PC-9 (cell line): ENCODE data around the gene TAF7. TPM values are rescaled to one million over a fixed set of nuclear protein-coding genes. Genes with fewer than 3 reads are reported as not detected.

Experiments
- BruUV-seq: library from RNA; stranded (reverse); fragments of 400-500 nt; replicated peaks from 2 replicates; lab custom pipeline; 2021; lab: Mats Ljungman, UMichigan
- CTCF ChIA-PET: fragments of 300-600 bp; sonication (Branson Sonifier 250); formaldehyde crosslinking; loops from one replicate; lab custom pipeline; 2022; ENCODE audit warnings: antibody characterized with exemption; lab: Charles Lee
- POLR2A ChIA-PET: fragments of 300-600 bp; sonication (Branson Sonifier 250); formaldehyde crosslinking; loops from one replicate; lab custom pipeline; 2022; ENCODE audit warnings: antibody characterized with exemption; ENCODE audit not compliant: unreplicated experiment; lab: Charles Lee
- DNase-seq, 2 experiments: peaks; one replicate each; pipeline versions ENCODE4 v3.0.0 to v3.0.0-alpha.2; 2015 to 2022; ENCODE audit warnings: mixed read lengths in 1 of 2
- H2AFZ ChIP-seq: fragments of 200-600 bp; sonication (generic); 2 replicates; pipeline ENCODE4 v1.8.1; 2017; ENCODE audit warnings: antibody characterized with exemption
- H3F3A ChIP-seq: fragments of 200-600 bp; sonication (generic); 2 replicates; pipeline ENCODE4 v1.8.1; 2017; ENCODE audit warnings: antibody characterized with exemption, mild to moderate bottlenecking, low read depth; ENCODE audit not compliant: insufficient read depth
- H3K27ac ChIP-seq: fragments of 200-600 bp; sonication (generic); 2 replicates; pipeline ENCODE4 v1.6.1; 2016; ENCODE audit warnings: mixed run types
- H3K27me3 ChIP-seq: fragments of 200-600 bp; sonication (generic); 2 replicates; pipeline ENCODE4 v1.6.1; 2016; ENCODE audit warnings: low read depth, mixed run types; ENCODE audit not compliant: insufficient read depth
- H3K36me3 ChIP-seq: fragments of 200-600 bp; sonication (generic); 2 replicates; pipeline ENCODE4 v1.6.1; 2016; ENCODE audit warnings: low read depth, mixed run types
- H3K4me1 ChIP-seq: fragments of 200-600 bp; sonication (generic); replicated peaks from 2 replicates; pipeline ENCODE4 v1.6.1; 2016; ENCODE audit warnings: mixed run types; ENCODE audit not compliant: insufficient read depth
- H3K4me2 ChIP-seq: fragments of 200-600 bp; sonication (generic); 2 replicates; pipeline ENCODE4 v1.6.1; 2017; ENCODE audit warnings: mixed run types
- H3K4me3 ChIP-seq: fragments of 200-600 bp; sonication (generic); 2 replicates; pipeline ENCODE4 v1.6.1; 2016; ENCODE audit warnings: mixed run types
- H3K79me2 ChIP-seq: fragments of 200-600 bp; sonication (generic); 2 replicates; pipeline ENCODE4 v1.6.1; 2017; ENCODE audit warnings: low read depth, mixed run types
- H3K9me2 ChIP-seq: fragments of 200-600 bp; sonication (generic); 2 replicates; pipeline ENCODE4 v1.8.1; 2017; ENCODE audit warnings: mild to moderate bottlenecking; ENCODE audit not compliant: insufficient read depth
- H3K9me3 ChIP-seq: fragments of 200-600 bp; sonication (generic); 2 replicates; pipeline ENCODE4 v1.8.1; 2016; ENCODE audit warnings: low read depth; ENCODE audit not compliant: insufficient read depth
- H4K20me1 ChIP-seq: fragments of 200-600 bp; sonication (generic); 2 replicates; pipeline ENCODE4 v1.8.1; 2017; ENCODE audit not compliant: insufficient read depth
- EZH2 ChIP-seq: fragments of 200-600 bp; sonication (generic); IDR thresholded peaks from 2 replicates; pipeline ENCODE4 v1.8.0; 2017; ENCODE audit warnings: antibody characterized with exemption, low read depth
- intact Hi-C: fragments of 100-400 bp; cut with micrococcal nuclease; formaldehyde crosslinking; loops from one replicate; pipeline ENCODE4 v1.10.0; 2022; ENCODE audit not compliant: unreplicated experiment
- total RNA-seq: library from RNA; stranded (reverse); gene quantifications from 2 replicates; pipeline ENCODE4 v1.2.3, GENCODE V29; 2021
- TF ChIP-seq, protein P1 (sequence below): fragments of 200-600 bp; sonication (generic); conservative IDR thresholded peaks from 2 replicates; pipeline ENCODE4 v1.6.1; 2017; ENCODE audit warnings: mixed run types, antibody characterized with exemption, mild to moderate bottlenecking, moderate library complexity

Gene TAF7
- total RNA-seq, 1 experiment from 2014 or later: 57.6 TPM

DNA sequence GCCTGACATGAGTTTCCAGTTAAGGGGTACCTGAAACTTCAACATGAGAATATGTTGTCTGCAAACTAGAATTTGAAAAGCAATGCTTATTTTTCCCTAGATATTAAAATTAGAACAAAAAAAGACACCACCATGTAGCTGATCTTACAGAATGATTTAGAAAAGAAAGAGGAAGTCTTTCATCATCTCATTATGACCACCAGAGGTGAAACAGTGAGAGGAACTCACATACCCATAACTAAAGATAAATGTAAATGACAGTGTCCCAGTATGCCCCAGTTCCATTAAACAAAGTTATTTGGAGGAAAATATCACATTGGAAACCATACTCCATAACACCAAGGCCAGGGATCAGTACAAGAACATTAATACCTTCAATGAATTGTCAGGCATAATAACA, 6.9 kb downstream of the TAF7 start:
- no peak overlapping the region for H3K4me3 ChIP-seq
- peaks cover 19% of the 10 kb centered on the region; the same call in 1 of the 2 replicates for H3F3A ChIP-seq
- DNase-seq: no peak
- peaks cover 32% of the 10 kb centered on the region for H3K9me3 ChIP-seq
- no peak for TF ChIP-seq EZH2
- TF ChIP-seq, protein P1, sequence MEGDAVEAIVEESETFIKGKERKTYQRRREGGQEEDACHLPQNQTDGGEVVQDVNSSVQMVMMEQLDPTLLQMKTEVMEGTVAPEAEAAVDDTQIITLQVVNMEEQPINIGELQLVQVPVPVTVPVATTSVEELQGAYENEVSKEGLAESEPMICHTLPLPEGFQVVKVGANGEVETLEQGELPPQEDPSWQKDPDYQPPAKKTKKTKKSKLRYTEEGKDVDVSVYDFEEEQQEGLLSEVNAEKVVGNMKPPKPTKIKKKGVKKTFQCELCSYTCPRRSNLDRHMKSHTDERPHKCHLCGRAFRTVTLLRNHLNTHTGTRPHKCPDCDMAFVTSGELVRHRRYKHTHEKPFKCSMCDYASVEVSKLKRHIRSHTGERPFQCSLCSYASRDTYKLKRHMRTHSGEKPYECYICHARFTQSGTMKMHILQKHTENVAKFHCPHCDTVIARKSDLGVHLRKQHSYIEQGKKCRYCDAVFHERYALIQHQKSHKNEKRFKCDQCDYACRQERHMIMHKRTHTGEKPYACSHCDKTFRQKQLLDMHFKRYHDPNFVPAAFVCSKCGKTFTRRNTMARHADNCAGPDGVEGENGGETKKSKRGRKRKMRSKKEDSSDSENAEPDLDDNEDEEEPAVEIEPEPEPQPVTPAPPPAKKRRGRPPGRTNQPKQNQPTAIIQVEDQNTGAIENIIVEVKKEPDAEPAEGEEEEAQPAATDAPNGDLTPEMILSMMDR: no peak
- H3K36me3 ChIP-seq: peaks cover 11% of the 10 kb centered on the region
- no TSS peak for BruUV-seq
- POLR2A ChIA-PET: no interaction called here
- no peak overlapping the region for H3K4me2 ChIP-seq
- CTCF ChIA-PET: no interaction called here
- no peaks in the 10 kb centered on the region for H3K9me2 ChIP-seq
- H3K27me3 ChIP-seq: no peaks in the 10 kb centered on the region
- intact Hi-C loops: no loop called here
- H3K4me1 ChIP-seq: no peaks in the 10 kb centered on the region
- H2AFZ ChIP-seq: no peak overlapping the region
- H3K27ac ChIP-seq: no peak overlapping the region
- H4K20me1 ChIP-seq: no peaks in the 10 kb centered on the region
- H3K79me2 ChIP-seq: peaks cover 11% of the 10 kb centered on the region

DNA sequence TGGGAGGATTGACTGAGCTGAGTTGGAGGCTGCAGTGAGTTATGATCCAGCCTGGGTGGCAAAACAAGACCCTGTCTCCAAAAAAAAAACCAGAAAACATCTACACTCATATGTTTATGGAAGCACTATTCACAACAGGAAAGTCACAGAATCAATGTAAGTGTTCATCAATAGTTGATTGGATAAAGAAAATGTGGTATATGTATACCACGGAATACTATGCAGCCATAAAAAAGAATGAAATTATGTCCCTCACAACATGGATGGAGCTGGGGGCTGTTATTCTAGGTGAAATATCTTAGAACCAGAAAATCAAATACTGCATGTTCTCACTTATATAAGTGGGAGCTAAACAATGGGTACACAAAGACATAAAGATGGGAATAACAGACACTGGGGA, 14.0 kb downstream of the TAF7 start:
- H3K9me3 ChIP-seq: peaks cover 4% of the 10 kb centered on the region; the same call in 1 of the 2 replicates
- CTCF ChIA-PET: no interaction called here

DNA sequence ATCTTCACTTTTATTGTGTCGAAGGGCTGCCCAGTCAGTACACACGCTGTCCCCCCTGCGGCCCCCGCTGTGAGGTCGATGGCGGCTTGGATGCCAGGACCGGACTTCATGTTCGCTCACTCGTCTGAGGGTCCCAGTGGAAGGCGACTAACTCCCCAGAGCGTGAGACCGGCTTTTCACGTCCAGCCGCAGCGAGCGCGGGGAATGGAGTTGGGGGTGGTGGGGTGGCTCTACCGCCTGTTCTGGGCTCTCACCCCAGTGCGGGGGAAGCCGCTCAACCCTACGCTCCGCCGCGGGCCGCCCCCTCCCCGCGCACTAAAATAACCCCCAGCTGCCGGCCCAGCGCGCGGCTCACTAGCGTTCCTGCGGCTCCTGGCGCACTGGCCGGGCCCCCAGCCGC, 16.8 kb downstream of the TAF7 start, which contains the start of gene SLC25A2:
Gene SLC25A2 (minus strand): TSS at position 294 of the 400 bp plus-strand sequence. CDS start 184 bp downstream, at position 110.
- Histone ChIP-seq H3K27ac (no peak within 1 kb of the TSS), H3F3A (no peaks in the 10 kb centered on the region), H2AFZ (no peak within 1 kb of the TSS), H3K9me3 (no peaks in the 10 kb centered on the region; the same call in 1 of the 2 replicates), H3K27me3 (no peaks in the 10 kb centered on the region), H4K20me1 (no peaks in the 10 kb centered on the region), H3K4me1 (no peaks in the 10 kb centered on the region), H3K4me3 (no peak within 1 kb of the TSS), H3K4me2 (no peak within 1 kb of the TSS), H3K36me3 (no peaks in the 10 kb centered on the region), H3K79me2 (no peaks in the 10 kb centered on the region), H3K9me2 (no peaks in the 10 kb centered on the region)
- no peak for DNase-seq
- intact Hi-C loops: no loop called here
- ChIA-PET POLR2A (no interaction called here), CTCF (no interaction called here)
- TF ChIP-seq, protein P1: no peak
- BruUV-seq: no TSS peak

More for the DNA sequence above, 14.0 kb downstream of the TAF7 start:
- Histone ChIP-seq H3K79me2 (no peaks in the 10 kb centered on the region), H3K4me3 (no peak overlapping the region), H3K4me2 (no peak overlapping the region), H3K27me3 (no peaks in the 10 kb centered on the region), H3K4me1 (no peaks in the 10 kb centered on the region), H3K27ac (no peak overlapping the region), H2AFZ (no peak overlapping the region), H3K36me3 (no peaks in the 10 kb centered on the region), H4K20me1 (no peaks in the 10 kb centered on the region), H3F3A (no peaks in the 10 kb centered on the region), H3K9me2 (no peaks in the 10 kb centered on the region)
- POLR2A ChIA-PET: no interaction called here
- intact Hi-C loops: no loop called here
- TF ChIP-seq, protein P1: no peak
- TF ChIP-seq EZH2: no peak
- no peak for DNase-seq
- no TSS peak for BruUV-seq
